GM19463 (cell line): ENCODE data around the gene JUP.

Experiments used
- ATAC-seq: cut with Tn5 transposase; IDR thresholded peaks from one replicate; pipeline ENCODE4 v1.9.1; 2021; ENCODE audit warnings: mild to moderate bottlenecking, moderate library complexity; ENCODE audit not compliant: unreplicated experiment

JUP gene

GRCh38 chr17:41760878-41761277, 25.6 kb downstream of the JUP start:
- ATAC-seq: no peak

GRCh38 chr17:41758601-41759000, 27.9 kb downstream of the JUP start:
- no peak for ATAC-seq

- ATAC-seq: no peak
Measured at GRCh38 chr17:41754066-41754465, 32.4 kb downstream of the JUP start.

GRCh38 chr17:41751288-41751687, 35.2 kb downstream of the JUP start:
- ATAC-seq: no peak

GRCh38 chr17:41750862-41751261, 35.6 kb downstream of the JUP start:
- ATAC-seq: no peak

GRCh38 chr17:41748275-41748674, 38.2 kb downstream of the JUP start:
- ATAC-seq: no peak

GRCh38 chr17:41741709-41742108, 44.8 kb downstream of the JUP start:
- ATAC-seq: no peak

- no peak for ATAC-seq
Measured at GRCh38 chr17:41740506-41740905, 46.0 kb downstream of the JUP start.

- ATAC-seq: no peak
Measured at GRCh38 chr17:41739661-41740352, 46.7 kb downstream of the JUP start.

- ATAC-seq: no peak
Measured at GRCh38 chr17:41738801-41739112, 47.8 kb downstream of the JUP start.

- peak; percentile 47 for ATAC-seq
Measured at GRCh38 chr17:41738077-41738800, 48.3 kb downstream of the JUP start.

GRCh38 chr17:41737680-41738023, 48.9 kb downstream of the JUP start:
- ATAC-seq: no peak

GRCh38 chr17:41736983-41737679, 49.4 kb downstream of the JUP start:
- ATAC-seq: no peak

GRCh38 chr17:41735744-41736143, 50.8 kb downstream of the JUP start:
- no peak for ATAC-seq

- no peak for ATAC-seq
Measured at GRCh38 chr17:41734949-41735313, 51.6 kb downstream of the JUP start.

- no peak for ATAC-seq
Measured at GRCh38 chr17:41734139-41734948, 52.2 kb downstream of the JUP start, which contains the start of gene HAP1. Gene HAP1, minus strand, starts transcription at chr17:41734643. Its CDS starts 9 bp downstream, at chr17:41734634.

- ATAC-seq: no peak
Measured at GRCh38 chr17:41733348-41734138, 53.0 kb downstream of the JUP start.

- no peak for ATAC-seq
Measured at GRCh38 chr17:41731836-41732235, 54.7 kb downstream of the JUP start.

GRCh38 chr17:41730479-41730878, 56.0 kb downstream of the JUP start:
- ATAC-seq: no peak

GRCh38 chr17:41728056-41728455, 58.5 kb downstream of the JUP start:
- ATAC-seq: no peak

- no peak for ATAC-seq
Measured at GRCh38 chr17:41725134-41725533, 61.4 kb downstream of the JUP start.
